MCF 10A (cell line): Measurements from ENCODE around the gene CMC1. TPM values are rescaled to one million over a fixed set of nuclear protein-coding genes. Genes with fewer than 3 reads are reported as not detected.

ENCODE experiments used
- BruUV-seq: library from RNA; stranded (reverse); fragments of 400-500 nt; replicated peaks from 2 replicates; lab custom pipeline; 2021; lab: Mats Ljungman, UMichigan
- CTCF ChIA-PET: fragments of 300-600 bp; sonication (Branson Sonifier 250); formaldehyde crosslinking; extraction: SDS; loops from one replicate; lab custom pipeline; 2021; ENCODE audit warnings: antibody characterized with exemption, inconsistent platforms; lab: Yijun Ruan, JAX
- POLR2A ChIA-PET: fragments of 300-600, 350-650 bp; sonication (Branson Sonifier 250); formaldehyde crosslinking; extraction: SDS; loops from one replicate; lab custom pipeline; 2020; ENCODE audit warnings: antibody characterized with exemption, inconsistent platforms; lab: Yijun Ruan, JAX
- DNase-seq: peaks from one replicate; pipeline ENCODE4 v3.0.0-alpha.2; 2018; ENCODE audit not compliant: unreplicated experiment
- H3K27ac Mint-ChIP-seq: one replicate; pipeline ENCODE4 v1.8.0; 2022; ENCODE audit warnings: mild to moderate bottlenecking, low read depth, mixed read lengths; ENCODE audit not compliant: unreplicated experiment
- H3K27me3 Mint-ChIP-seq: one replicate; pipeline ENCODE4 v1.8.0; 2022; ENCODE audit warnings: mixed read lengths; ENCODE audit not compliant: insufficient read depth, unreplicated experiment
- H3K36me3 Mint-ChIP-seq: one replicate; pipeline ENCODE4 v1.8.0; 2022; ENCODE audit warnings: mild to moderate bottlenecking, moderate library complexity, mixed read lengths; ENCODE audit not compliant: insufficient read depth, unreplicated experiment
- H3K4me1 Mint-ChIP-seq: one replicate; pipeline ENCODE4 v1.8.0; 2022; ENCODE audit warnings: mixed read lengths; ENCODE audit not compliant: insufficient read depth, unreplicated experiment
- H3K4me3 Mint-ChIP-seq: one replicate; pipeline ENCODE4 v1.8.0; 2022; ENCODE audit warnings: mild to moderate bottlenecking, moderate library complexity, mixed read lengths; ENCODE audit not compliant: unreplicated experiment
- H3K9me3 Mint-ChIP-seq: one replicate; pipeline ENCODE4 v1.8.0; 2022; ENCODE audit warnings: mixed read lengths; ENCODE audit not compliant: unreplicated experiment
- intact Hi-C: fragments of 100-400 bp; cut with micrococcal nuclease; formaldehyde crosslinking; loops from 2 replicates; pipeline ENCODE4 v1.14.1; 2022
- total RNA-seq: library from RNA; stranded (reverse); gene quantifications from 2 replicates; pipeline ENCODE4 v1.2.3, GENCODE V29; 2022
- TF ChIP-seq, protein P1 (sequence below): fragments of 200-600 bp; IDR thresholded peaks from one replicate; pipeline ENCODE4 v1.8.0; 2022; ENCODE audit warnings: antibody characterized with exemption, mild to moderate bottlenecking; ENCODE audit not compliant: unreplicated experiment

Gene CMC1
- total RNA-seq, 1 experiment from 2014 or later, result 31.9 TPM

- no peak overlapping the region for H3K27ac Mint-ChIP-seq
- H3K9me3 Mint-ChIP-seq, result no peaks in the 10 kb centered on the region
- TF ChIP-seq, protein P1, sequence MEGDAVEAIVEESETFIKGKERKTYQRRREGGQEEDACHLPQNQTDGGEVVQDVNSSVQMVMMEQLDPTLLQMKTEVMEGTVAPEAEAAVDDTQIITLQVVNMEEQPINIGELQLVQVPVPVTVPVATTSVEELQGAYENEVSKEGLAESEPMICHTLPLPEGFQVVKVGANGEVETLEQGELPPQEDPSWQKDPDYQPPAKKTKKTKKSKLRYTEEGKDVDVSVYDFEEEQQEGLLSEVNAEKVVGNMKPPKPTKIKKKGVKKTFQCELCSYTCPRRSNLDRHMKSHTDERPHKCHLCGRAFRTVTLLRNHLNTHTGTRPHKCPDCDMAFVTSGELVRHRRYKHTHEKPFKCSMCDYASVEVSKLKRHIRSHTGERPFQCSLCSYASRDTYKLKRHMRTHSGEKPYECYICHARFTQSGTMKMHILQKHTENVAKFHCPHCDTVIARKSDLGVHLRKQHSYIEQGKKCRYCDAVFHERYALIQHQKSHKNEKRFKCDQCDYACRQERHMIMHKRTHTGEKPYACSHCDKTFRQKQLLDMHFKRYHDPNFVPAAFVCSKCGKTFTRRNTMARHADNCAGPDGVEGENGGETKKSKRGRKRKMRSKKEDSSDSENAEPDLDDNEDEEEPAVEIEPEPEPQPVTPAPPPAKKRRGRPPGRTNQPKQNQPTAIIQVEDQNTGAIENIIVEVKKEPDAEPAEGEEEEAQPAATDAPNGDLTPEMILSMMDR, result no peak
- no peak for DNase-seq
- intact Hi-C loops, result no loop called here
- H3K4me1 Mint-ChIP-seq, result peaks cover 7% of the 10 kb centered on the region
- POLR2A ChIA-PET, result interaction anchor here (1.4 to 1.6 kb wide), 2 partner anchors 16 to 582 kb away, joined by 3 to 4 read pairs; no protein-coding TSS in a partner anchor
- CTCF ChIA-PET, result interaction anchor here (1.9 kb wide), 1 partner anchor 569 kb away, joined by 10 read pairs; the partner anchor contains the start of gene EOMES
- no TSS peak for BruUV-seq
- H3K36me3 Mint-ChIP-seq, result peaks cover 6% of the 10 kb centered on the region
- no peaks in the 10 kb centered on the region for H3K27me3 Mint-ChIP-seq
- no peak overlapping the region for H3K4me3 Mint-ChIP-seq
Measured at GRCh38 chr3:28290863-28291300, 49.5 kb downstream of the CMC1 start.

GRCh38 chr3:28291577-28291976 is 50.2 kb downstream of the CMC1 start:
- Mint-ChIP-seq H3K9me3 (no peaks in the 10 kb centered on the region), H3K27me3 (no peaks in the 10 kb centered on the region), H3K4me3 (no peak overlapping the region), H3K27ac (no peak overlapping the region), H3K36me3 (peaks cover 6% of the 10 kb centered on the region), H3K4me1 (peaks cover 6% of the 10 kb centered on the region)
- DNase-seq, result no peak
- ChIA-PET CTCF (interaction anchor here (1.9 kb wide), 1 partner anchor 570 kb away, joined by 10 read pairs; the partner anchor contains the start of gene EOMES), POLR2A (interaction anchor here (0.6 to 1.6 kb wide), 5 partner anchors 8 to 582 kb away, joined by 3 to 4 read pairs (median 3); no protein-coding TSS in a partner anchor)
- TF ChIP-seq, protein P1, result no peak
- BruUV-seq, result no TSS peak
- intact Hi-C loops, result no loop called here

GRCh38 chr3:28292622-28293021 is 51.2 kb downstream of the CMC1 start:
- CTCF ChIA-PET, result interaction anchor here (1.9 to 3.6 kb wide), 2 partner anchors 571 to 580 kb away, joined by 10 to 19 read pairs; partner anchors contain the start of gene EOMES

More at GRCh38 chr3:28292622-28293021, 51.2 kb downstream of the CMC1 start:
- H3K4me1 Mint-ChIP-seq, result no peaks in the 10 kb centered on the region
- H3K9me3 Mint-ChIP-seq, result no peaks in the 10 kb centered on the region
- DNase-seq, result no peak
- no peak overlapping the region for H3K27ac Mint-ChIP-seq
- intact Hi-C loops, result no loop called here
- TF ChIP-seq, protein P1, result no peak
- no peak overlapping the region for H3K4me3 Mint-ChIP-seq
- BruUV-seq, result no TSS peak
- peaks cover 6% of the 10 kb centered on the region for H3K36me3 Mint-ChIP-seq
- POLR2A ChIA-PET, result interaction anchor here (1.6 kb wide), 1 partner anchor 18 kb away, joined by 4 read pairs; no protein-coding TSS in a partner anchor
- no peaks in the 10 kb centered on the region for H3K27me3 Mint-ChIP-seq
